IPS-20b (cell line): ENCODE data around the gene LYSMD2.
"Not testable (repeated sequence)": the region's sequence is repeated elsewhere in the genome, so short reads cannot be mapped to it uniquely, and the experiment has no call there.

Experiments used
- H3K27ac ChIP-seq: one replicate; pipeline ENCODE4 v1.5.1; 2013; ENCODE audit warnings: low read length
- H3K27me3 ChIP-seq: 2 replicates; pipeline ENCODE4 v1.6.1; 2013; ENCODE audit warnings: mild to moderate bottlenecking, low read length, inconsistent platforms; ENCODE audit not compliant: insufficient read depth
- H3K36me3 ChIP-seq: 2 replicates; pipeline ENCODE4 v1.6.1; 2013; ENCODE audit warnings: low read depth, mild to moderate bottlenecking, inconsistent platforms, low read length, moderate library complexity; ENCODE audit not compliant: insufficient read depth
- H3K4me1 ChIP-seq: 2 replicates; pipeline ENCODE4 v1.6.1; 2013; ENCODE audit warnings: mild to moderate bottlenecking, control low read depth, inconsistent platforms, low read length, moderate library complexity; ENCODE audit not compliant: insufficient read depth
- H3K4me3 ChIP-seq: 2 replicates; pipeline ENCODE4 v1.5.1; 2013; ENCODE audit warnings: mild to moderate bottlenecking, low read length, inconsistent platforms
- H3K9ac ChIP-seq: 2 replicates; pipeline ENCODE4 v1.6.1; 2013; ENCODE audit warnings: low read depth, mild to moderate bottlenecking, inconsistent platforms, low read length, moderate library complexity
- H3K9me3 ChIP-seq: 2 replicates; pipeline ENCODE4 v1.6.1; 2013; ENCODE audit warnings: mild to moderate bottlenecking, low read depth, low read length, inconsistent platforms; ENCODE audit not compliant: insufficient read depth

LYSMD2 gene

GRCh38 chr15:51737522-51738305 lies at the start of gene LYSMD2:
Gene LYSMD2, minus strand, starts transcription at chr15:51737655. Its CDS starts 33 bp downstream, at chr15:51737622.
- no peak within 1 kb of the TSS for H3K27ac ChIP-seq
- H3K9me3 ChIP-seq: no peaks in the 10 kb centered on the region
- H3K9ac ChIP-seq: 0 out of 2 replicates have a peak within 1 kb of the TSS, but pooled peaks have one; percentile 42
- H3K4me1 ChIP-seq: no peaks in the 10 kb centered on the region
- peak within 1 kb of the TSS; percentile 68 for H3K4me3 ChIP-seq
- H3K27me3 ChIP-seq: peaks cover 42% of the 10 kb centered on the region
- no peaks in the 10 kb centered on the region for H3K36me3 ChIP-seq

GRCh38 chr15:51787130-51787529 lies 49.7 kb upstream of the LYSMD2 start:
- H3K4me1 ChIP-seq, H3K36me3 ChIP-seq, H3K9me3 ChIP-seq: not testable (repeated sequence)

GRCh38 chr15:51783967-51784366 lies 46.5 kb upstream of the LYSMD2 start:
- H3K9me3 ChIP-seq: no peaks in the 10 kb centered on the region; the same call in 1 of the 2 replicates
- H3K36me3 ChIP-seq: no peaks in the 10 kb centered on the region
- no peak overlapping the region for H3K9ac ChIP-seq
- no peak overlapping the region for H3K4me3 ChIP-seq
- no peaks in the 10 kb centered on the region; the same call in 1 of the 2 replicates for H3K4me1 ChIP-seq
- H3K27ac ChIP-seq: no peak overlapping the region
- no peaks in the 10 kb centered on the region for H3K27me3 ChIP-seq

More at GRCh38 chr15:51787130-51787529, 49.7 kb upstream of the LYSMD2 start:
- H3K4me3 ChIP-seq, H3K27ac ChIP-seq, H3K9ac ChIP-seq, H3K27me3 ChIP-seq: not testable (repeated sequence)

- Histone ChIP-seq H3K9ac (no peak overlapping the region), H3K4me3 (no peak overlapping the region), H3K36me3 (no peaks in the 10 kb centered on the region), H3K4me1 (no peaks in the 10 kb centered on the region; the same call in 1 of the 2 replicates), H3K27ac (no peak overlapping the region), H3K9me3 (no peaks in the 10 kb centered on the region; the same call in 1 of the 2 replicates), H3K27me3 (no peaks in the 10 kb centered on the region)
Observed at GRCh38 chr15:51782357-51782896, 45.0 kb upstream of the LYSMD2 start.

GRCh38 chr15:51781506-51781905 lies 44.1 kb upstream of the LYSMD2 start:
- no peaks in the 10 kb centered on the region for H3K36me3 ChIP-seq
- no peak overlapping the region for H3K27ac ChIP-seq
- H3K9ac ChIP-seq: no peak overlapping the region
- H3K4me3 ChIP-seq: no peak overlapping the region
- H3K4me1 ChIP-seq: no peaks in the 10 kb centered on the region
- no peaks in the 10 kb centered on the region for H3K27me3 ChIP-seq
- no peaks in the 10 kb centered on the region; the same call in 1 of the 2 replicates for H3K9me3 ChIP-seq

GRCh38 chr15:51780636-51781035 lies 43.2 kb upstream of the LYSMD2 start:
- Histone ChIP-seq H3K4me3 (no peak overlapping the region), H3K27me3 (no peaks in the 10 kb centered on the region), H3K9me3 (no peaks in the 10 kb centered on the region), H3K9ac (no peak overlapping the region), H3K27ac (no peak overlapping the region), H3K36me3 (no peaks in the 10 kb centered on the region), H3K4me1 (no peaks in the 10 kb centered on the region)

- no peak overlapping the region for H3K27ac ChIP-seq
- H3K36me3 ChIP-seq: no peaks in the 10 kb centered on the region
- H3K9me3 ChIP-seq: no peaks in the 10 kb centered on the region
- H3K9ac ChIP-seq: no peak overlapping the region
- H3K4me3 ChIP-seq: no peak overlapping the region
- no peaks in the 10 kb centered on the region for H3K4me1 ChIP-seq
- H3K27me3 ChIP-seq: no peaks in the 10 kb centered on the region
Observed at GRCh38 chr15:51776952-51777569, 39.6 kb upstream of the LYSMD2 start.

- Histone ChIP-seq H3K4me3 (no peak overlapping the region), H3K27ac (no peak overlapping the region), H3K4me1 (no peaks in the 10 kb centered on the region), H3K9ac (no peak overlapping the region), H3K36me3 (no peaks in the 10 kb centered on the region), H3K9me3 (no peaks in the 10 kb centered on the region), H3K27me3 (no peaks in the 10 kb centered on the region)
Observed at GRCh38 chr15:51775967-51776816, 38.7 kb upstream of the LYSMD2 start.

- Histone ChIP-seq H3K4me1 (no peaks in the 10 kb centered on the region), H3K9me3 (no peaks in the 10 kb centered on the region), H3K9ac (no peak overlapping the region), H3K27me3 (no peaks in the 10 kb centered on the region), H3K36me3 (no peaks in the 10 kb centered on the region), H3K27ac (no peak overlapping the region), H3K4me3 (no peak overlapping the region)
Observed at GRCh38 chr15:51774916-51775315, 37.5 kb upstream of the LYSMD2 start.

GRCh38 chr15:51771773-51772172 lies 34.3 kb upstream of the LYSMD2 start:
- no peaks in the 10 kb centered on the region for H3K4me1 ChIP-seq
- H3K9ac ChIP-seq: no peak overlapping the region
- no peaks in the 10 kb centered on the region for H3K36me3 ChIP-seq
- no peak overlapping the region for H3K4me3 ChIP-seq
- H3K9me3 ChIP-seq: no peaks in the 10 kb centered on the region
- H3K27me3 ChIP-seq: no peaks in the 10 kb centered on the region
- H3K27ac ChIP-seq: no peak overlapping the region

- Histone ChIP-seq H3K27ac (no peak overlapping the region), H3K36me3 (no peaks in the 10 kb centered on the region), H3K4me1 (no peaks in the 10 kb centered on the region), H3K9me3 (no peaks in the 10 kb centered on the region), H3K9ac (no peak overlapping the region), H3K4me3 (no peak overlapping the region), H3K27me3 (no peaks in the 10 kb centered on the region)
Observed at GRCh38 chr15:51770902-51771301, 33.4 kb upstream of the LYSMD2 start.
